ENCODE measurements around the gene TXNDC17. TPM values are rescaled to one million over a fixed set of nuclear protein-coding genes. Genes with fewer than 3 reads are reported as not detected.
"Not testable (repeated sequence)": the region's sequence is repeated elsewhere in the genome, so short reads cannot be mapped to it uniquely, and the experiment has no call there.

The TXNDC17 gene
- total RNA-seq, 1 donor from 2014 or later: 0.96 TPM

- no peak for DNase-seq (ENCODE audit: low spot score in 2 of 2)
- Histone ChIP-seq H3K4me1 (no peaks in the 10 kb centered on the region), H3K9me3 (no peaks in the 10 kb centered on the region), H3K27me3 (no peaks in the 10 kb centered on the region), H3K4me3 (no peak overlapping the region), H3K36me3 (no peaks in the 10 kb centered on the region), H3K27ac (no peak overlapping the region)
- no peak for TF ChIP-seq CTCF (IDR thresholded peaks at IDR 0.05)
- intact Hi-C loops (cut with DNase I): no loop called here
Measured at GRCh38 chr17:6660805-6661463, 20.1 kb downstream of the TXNDC17 start.

- no peak for TF ChIP-seq CTCF (IDR thresholded peaks at IDR 0.05)
- Histone ChIP-seq H3K36me3 (no peaks in the 10 kb centered on the region), H3K4me1 (no peaks in the 10 kb centered on the region), H3K27me3 (no peaks in the 10 kb centered on the region), H3K9me3 (no peaks in the 10 kb centered on the region), H3K4me3 (no peak overlapping the region), H3K27ac (no peak overlapping the region)
- intact Hi-C loops (cut with DNase I): no loop called here
- DNase-seq (ENCODE audit: low spot score in 2 of 2): no peak
Measured at GRCh38 chr17:6661464-6661848, 20.6 kb downstream of the TXNDC17 start.

GRCh38 chr17:6663200-6663599, 22.3 kb downstream of the TXNDC17 start:
- H3K27ac ChIP-seq; intact Hi-C loops (cut with DNase I); H3K4me3 ChIP-seq; H3K36me3 ChIP-seq; DNase-seq (ENCODE audit: low spot score in 2 of 2); H3K4me1 ChIP-seq; H3K27me3 ChIP-seq; H3K9me3 ChIP-seq: not testable (repeated sequence)

- intact Hi-C loops (cut with DNase I): loop anchor here (5.0 kb wide), 1 partner anchor 336 kb away; no protein-coding TSS in a partner anchor
- Histone ChIP-seq H3K9me3 (no peaks in the 10 kb centered on the region), H3K27me3 (no peaks in the 10 kb centered on the region), H3K27ac (no peak overlapping the region), H3K4me3 (no peak overlapping the region), H3K4me1 (no peaks in the 10 kb centered on the region), H3K36me3 (no peaks in the 10 kb centered on the region)
- peak; percentile 76 to 92 (median 83) for TF ChIP-seq CTCF (IDR thresholded peaks at IDR 0.05)
- peak in 1 of 2 donors; percentile 83 for DNase-seq (ENCODE audit: low spot score in 2 of 2)
Measured at GRCh38 chr17:6666077-6666521, 25.2 kb downstream of the TXNDC17 start.

- H3K4me1 ChIP-seq: no peaks in the 10 kb centered on the region
- H3K27me3 ChIP-seq: no peaks in the 10 kb centered on the region
- no peaks in the 10 kb centered on the region for H3K9me3 ChIP-seq
- H3K36me3 ChIP-seq: no peaks in the 10 kb centered on the region
- DNase-seq (ENCODE audit: low spot score in 2 of 2): no peak
- intact Hi-C loops (cut with DNase I): loop anchor here (5.0 kb wide), 1 partner anchor 336 kb away; no protein-coding TSS in a partner anchor
- TF ChIP-seq CTCF (IDR thresholded peaks at IDR 0.05): no peak
- no peak overlapping the region for H3K4me3 ChIP-seq
- H3K27ac ChIP-seq: no peak overlapping the region
Measured at GRCh38 chr17:6666557-6666956, 25.7 kb downstream of the TXNDC17 start.

- no peak overlapping the region for H3K27ac ChIP-seq
- H3K4me1 ChIP-seq: no peaks in the 10 kb centered on the region
- no peak for TF ChIP-seq CTCF (IDR thresholded peaks at IDR 0.05)
- no peaks in the 10 kb centered on the region for H3K36me3 ChIP-seq
- no peak for DNase-seq (ENCODE audit: low spot score in 2 of 2)
- intact Hi-C loops (cut with DNase I): loop anchor here (5.0 kb wide), 1 partner anchor 335 kb away; no protein-coding TSS in a partner anchor
- no peak overlapping the region for H3K4me3 ChIP-seq
- no peaks in the 10 kb centered on the region for H3K9me3 ChIP-seq
- no peaks in the 10 kb centered on the region for H3K27me3 ChIP-seq
Measured at GRCh38 chr17:6667516-6667915, 26.7 kb downstream of the TXNDC17 start.

All from ascending aorta (tissue), 2 donors.